Activated T-cell treated with anti-CD3 and anti-CD28 coated beads, Interleukin-2, amount 50 U/mL, for 24 hours (primary cell): Measurements from ENCODE around the gene LIX1L.

Source experiments
- DNase-seq: peaks from one replicate; pipeline ENCODE4 v3.0.0-alpha.2; 2020
- H3K27ac Mint-ChIP-seq: 2 replicates; pipeline ENCODE4 v1.8.0; 2020; ENCODE audit warnings: mild to moderate bottlenecking, mixed read lengths
- H3K27me3 Mint-ChIP-seq: 2 replicates; pipeline ENCODE4 v1.8.0; 2020; ENCODE audit warnings: mixed read lengths
- H3K36me3 Mint-ChIP-seq: 2 replicates; pipeline ENCODE4 v1.8.0; 2020; ENCODE audit warnings: low read depth, mixed read lengths
- H3K4me1 Mint-ChIP-seq: 2 replicates; pipeline ENCODE4 v1.8.0; 2020; ENCODE audit warnings: low read depth, mixed read lengths
- H3K4me3 Mint-ChIP-seq: 2 replicates; pipeline ENCODE4 v1.8.0; 2020; ENCODE audit warnings: mild to moderate bottlenecking, moderate library complexity, mixed read lengths
- H3K9me3 Mint-ChIP-seq: 2 replicates; pipeline ENCODE4 v1.8.0; 2020; ENCODE audit warnings: mixed read lengths

LIX1L gene

GRCh38 chr1:145918144-145918991 lies 39.4 kb downstream of the LIX1L start, which contains the start of gene PEX11B:
Gene PEX11B (minus strand): TSS chr1:145918717. CDS start chr1:145918688, 29 bp downstream.
- H3K36me3 Mint-ChIP-seq, result peaks cover 75% of the 10 kb centered on the region
- H3K4me1 Mint-ChIP-seq, result peaks cover 63% of the 10 kb centered on the region
- no peaks in the 10 kb centered on the region for H3K9me3 Mint-ChIP-seq

GRCh38 chr1:145917595-145917994 lies 40.2 kb downstream of the LIX1L start:
- H3K27me3 Mint-ChIP-seq, result no peaks in the 10 kb centered on the region
- peaks cover 63% of the 10 kb centered on the region for H3K4me1 Mint-ChIP-seq
- no peak for DNase-seq
- peak overlapping the region; percentile 93 for H3K4me3 Mint-ChIP-seq
- no peaks in the 10 kb centered on the region for H3K9me3 Mint-ChIP-seq
- H3K27ac Mint-ChIP-seq, result peak overlapping the region; percentile 97
- peaks cover 74% of the 10 kb centered on the region for H3K36me3 Mint-ChIP-seq

More at GRCh38 chr1:145918144-145918991, 39.4 kb downstream of the LIX1L start, which contains the start of gene PEX11B:
- no peaks in the 10 kb centered on the region for H3K27me3 Mint-ChIP-seq
- peak; percentile 96 for DNase-seq
- peak within 1 kb of the TSS; percentile 97 for H3K27ac Mint-ChIP-seq
- H3K4me3 Mint-ChIP-seq, result peak within 1 kb of the TSS; percentile 93

GRCh38 chr1:145916745-145917144 lies 41.1 kb downstream of the LIX1L start:
- no peaks in the 10 kb centered on the region for H3K27me3 Mint-ChIP-seq
- peak overlapping the region; percentile 81 for H3K27ac Mint-ChIP-seq
- peaks cover 59% of the 10 kb centered on the region for H3K4me1 Mint-ChIP-seq
- H3K36me3 Mint-ChIP-seq, result peaks cover 77% of the 10 kb centered on the region
- peak overlapping the region; percentile 93 for H3K4me3 Mint-ChIP-seq
- DNase-seq, result no peak
- no peaks in the 10 kb centered on the region for H3K9me3 Mint-ChIP-seq

- no peak for DNase-seq
- Mint-ChIP-seq H3K4me1 (peaks cover 30% of the 10 kb centered on the region), H3K36me3 (peaks cover 67% of the 10 kb centered on the region), H3K27me3 (no peaks in the 10 kb centered on the region), H3K9me3 (no peaks in the 10 kb centered on the region), H3K4me3 (no peak overlapping the region), H3K27ac (peak overlapping the region; percentile 62)
Measured at GRCh38 chr1:145912128-145912641, 45.6 kb downstream of the LIX1L start.

- H3K27ac Mint-ChIP-seq, result no peak overlapping the region
- peaks cover 12% of the 10 kb centered on the region for H3K4me1 Mint-ChIP-seq
- DNase-seq, result no peak
- peaks cover 38% of the 10 kb centered on the region for H3K36me3 Mint-ChIP-seq
- no peaks in the 10 kb centered on the region for H3K9me3 Mint-ChIP-seq
- no peak overlapping the region for H3K4me3 Mint-ChIP-seq
- H3K27me3 Mint-ChIP-seq, result no peaks in the 10 kb centered on the region
Measured at GRCh38 chr1:145908653-145909052, 49.2 kb downstream of the LIX1L start.

- H3K4me3 Mint-ChIP-seq, result no peak overlapping the region
- DNase-seq, result no peak
- H3K36me3 Mint-ChIP-seq, result peaks cover 24% of the 10 kb centered on the region
- peaks cover 5% of the 10 kb centered on the region for H3K4me1 Mint-ChIP-seq
- H3K27me3 Mint-ChIP-seq, result no peaks in the 10 kb centered on the region
- H3K9me3 Mint-ChIP-seq, result no peaks in the 10 kb centered on the region
- H3K27ac Mint-ChIP-seq, result no peak overlapping the region
Measured at GRCh38 chr1:145906954-145907753, 50.7 kb downstream of the LIX1L start.

- Mint-ChIP-seq H3K4me3 (no peak overlapping the region), H3K27ac (no peak overlapping the region), H3K9me3 (no peaks in the 10 kb centered on the region)
Measured at GRCh38 chr1:145901312-145902021, 56.4 kb downstream of the LIX1L start.

GRCh38 chr1:145898756-145899155 lies 59.1 kb downstream of the LIX1L start:
- peaks cover 10% of the 10 kb centered on the region for H3K36me3 Mint-ChIP-seq
- H3K27ac Mint-ChIP-seq, result no peak overlapping the region
- H3K4me1 Mint-ChIP-seq, result no peaks in the 10 kb centered on the region
- DNase-seq, result no peak
- H3K9me3 Mint-ChIP-seq, result no peaks in the 10 kb centered on the region
- H3K27me3 Mint-ChIP-seq, result no peaks in the 10 kb centered on the region
- H3K4me3 Mint-ChIP-seq, result no peak overlapping the region

More at GRCh38 chr1:145901312-145902021, 56.4 kb downstream of the LIX1L start:
- H3K36me3 Mint-ChIP-seq, result peaks cover 10% of the 10 kb centered on the region
- DNase-seq, result no peak
- no peaks in the 10 kb centered on the region for H3K27me3 Mint-ChIP-seq
- no peaks in the 10 kb centered on the region for H3K4me1 Mint-ChIP-seq

- Mint-ChIP-seq H3K27me3 (no peaks in the 10 kb centered on the region), H3K9me3 (no peaks in the 10 kb centered on the region), H3K4me1 (no peaks in the 10 kb centered on the region), H3K36me3 (peaks cover 10% of the 10 kb centered on the region), H3K4me3 (no peak overlapping the region), H3K27ac (no peak overlapping the region)
- no peak for DNase-seq
Measured at GRCh38 chr1:145897969-145898368, 59.8 kb downstream of the LIX1L start.

- H3K4me3 Mint-ChIP-seq, result no peak overlapping the region
Measured at GRCh38 chr1:145895471-145895870, 62.3 kb downstream of the LIX1L start.

GRCh38 chr1:145893306-145894055 lies 64.3 kb downstream of the LIX1L start:
- Mint-ChIP-seq H3K9me3 (no peaks in the 10 kb centered on the region), H3K27me3 (no peaks in the 10 kb centered on the region), H3K4me3 (no peak overlapping the region), H3K36me3 (peaks cover 2% of the 10 kb centered on the region), H3K4me1 (no peaks in the 10 kb centered on the region), H3K27ac (no peak overlapping the region)
- DNase-seq, result no peak

More at GRCh38 chr1:145895471-145895870, 62.3 kb downstream of the LIX1L start:
- Mint-ChIP-seq H3K9me3 (no peaks in the 10 kb centered on the region), H3K27me3 (no peaks in the 10 kb centered on the region), H3K4me1 (no peaks in the 10 kb centered on the region), H3K36me3 (peaks cover 4% of the 10 kb centered on the region), H3K27ac (no peak overlapping the region)
- no peak for DNase-seq

GRCh38 chr1:145892486-145893087 lies 65.2 kb downstream of the LIX1L start:
- no peaks in the 10 kb centered on the region for H3K9me3 Mint-ChIP-seq
- no peaks in the 10 kb centered on the region for H3K27me3 Mint-ChIP-seq
- no peak for DNase-seq
- H3K4me1 Mint-ChIP-seq, result no peaks in the 10 kb centered on the region
- H3K36me3 Mint-ChIP-seq, result no peaks in the 10 kb centered on the region
- H3K27ac Mint-ChIP-seq, result no peak overlapping the region
- no peak overlapping the region for H3K4me3 Mint-ChIP-seq
